NCI-H1436 treated with DMSO at 0.1 percent for 48 hours (cell line): ENCODE results near the gene MRPL9.
"Not testable (repeated sequence)": the region's sequence is repeated elsewhere in the genome, so short reads cannot be mapped to it uniquely, and the experiment has no call there.

Experiments used
- DNase-seq: peaks from one replicate; lab custom pipeline; 2025; lab: John Stamatoyannopoulos, UW

The MRPL9 gene

DNA sequence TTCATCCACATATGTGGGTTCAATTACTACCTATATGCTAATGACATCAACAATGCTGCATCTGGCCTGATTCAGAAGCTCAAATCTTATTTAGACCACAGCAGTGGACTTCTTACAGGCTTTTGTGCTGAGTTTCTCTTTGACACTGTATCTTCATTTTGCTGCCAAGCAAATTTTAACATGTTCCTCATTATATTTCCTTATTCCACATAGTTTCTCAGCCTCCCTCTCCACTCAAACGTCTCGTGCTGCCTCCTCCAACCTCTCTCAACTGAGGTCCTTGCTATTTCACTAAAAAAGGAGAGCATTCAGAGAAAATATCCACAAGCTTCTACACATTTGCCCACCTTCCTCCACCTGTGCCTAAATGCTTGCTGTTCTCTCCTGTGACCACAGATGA is 20.5 kb upstream of the MRPL9 start:
- no peak for DNase-seq

DNA sequence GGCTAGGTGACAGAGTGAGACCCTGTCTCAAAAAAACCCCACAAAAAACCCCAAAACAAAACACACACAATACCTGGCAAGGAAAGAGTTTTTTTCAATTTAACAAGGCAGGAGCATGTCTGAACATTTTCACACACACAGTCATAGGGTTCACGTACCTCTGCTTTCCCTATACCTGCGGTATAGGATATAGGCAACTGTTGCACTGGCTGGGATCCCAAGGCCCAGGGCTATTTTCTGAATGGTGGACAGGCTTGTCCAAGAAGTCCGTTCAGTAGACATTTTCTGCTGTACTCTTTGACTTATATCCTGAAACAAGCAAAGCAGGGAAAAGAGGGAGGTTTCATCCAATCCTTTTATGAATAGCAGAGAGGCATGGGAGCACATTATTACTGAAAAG is 19.4 kb upstream of the MRPL9 start:
- no peak for DNase-seq

DNA sequence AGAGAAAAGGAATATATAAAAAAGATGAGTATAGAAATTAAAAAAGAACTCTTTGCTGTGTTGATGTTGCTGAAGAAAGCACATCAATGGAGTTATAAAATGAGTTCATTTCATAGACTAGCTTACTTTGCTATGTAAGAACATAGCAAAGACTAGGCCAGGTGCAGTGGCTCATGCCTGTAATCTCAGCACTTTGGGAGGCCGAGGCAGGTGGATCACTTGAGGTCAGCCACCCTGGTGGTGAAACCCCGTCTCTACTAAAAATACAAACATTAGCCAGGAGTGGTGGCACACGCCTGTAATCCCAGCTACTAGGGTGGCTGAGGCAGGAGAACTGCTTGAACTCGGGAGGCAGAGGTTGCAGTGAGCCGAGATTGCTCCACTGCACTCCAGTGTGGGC is 18.7 kb upstream of the MRPL9 start:
- not testable (repeated sequence) for DNase-seq

DNA sequence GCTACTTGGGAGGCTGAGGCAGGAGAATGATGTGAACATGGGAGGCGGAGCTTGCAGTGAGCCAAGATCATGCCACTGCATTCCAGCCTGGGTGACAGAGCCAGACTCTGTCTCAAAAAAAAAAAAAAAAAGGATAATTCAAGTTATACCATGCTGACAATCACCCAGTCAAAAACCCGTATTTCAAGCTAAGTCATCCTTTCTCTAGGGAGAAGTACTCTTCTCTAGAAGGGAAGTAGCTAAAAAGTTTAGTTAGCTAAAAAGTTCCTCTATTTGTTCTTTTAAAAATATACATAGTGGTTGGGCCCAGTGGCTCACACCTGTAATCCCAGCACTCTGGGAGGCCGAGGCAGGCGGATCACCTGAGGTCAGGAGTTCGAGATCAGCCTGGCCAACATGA is 17.4 kb upstream of the MRPL9 start:
- not testable (repeated sequence) for DNase-seq

DNA sequence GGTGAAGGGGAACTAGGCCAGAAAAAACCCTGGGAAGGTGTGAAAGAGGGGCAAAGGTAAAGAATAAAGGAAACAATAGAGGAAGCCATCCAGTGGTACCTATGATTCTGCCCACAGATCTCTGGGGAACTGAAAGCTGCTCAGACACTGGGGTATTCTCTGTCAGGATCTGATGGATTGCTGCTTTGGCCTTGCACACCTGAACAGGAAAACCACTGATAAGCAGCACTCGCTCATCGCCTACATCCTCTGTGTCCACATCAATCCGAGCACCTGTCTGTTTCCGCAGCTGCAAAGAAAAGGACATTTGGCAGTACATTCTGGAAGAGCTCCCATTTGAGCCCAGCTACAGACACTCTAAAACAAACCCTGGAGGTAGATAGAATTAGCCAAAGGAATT is 16.6 kb upstream of the MRPL9 start:
- DNase-seq = no peak

DNA sequence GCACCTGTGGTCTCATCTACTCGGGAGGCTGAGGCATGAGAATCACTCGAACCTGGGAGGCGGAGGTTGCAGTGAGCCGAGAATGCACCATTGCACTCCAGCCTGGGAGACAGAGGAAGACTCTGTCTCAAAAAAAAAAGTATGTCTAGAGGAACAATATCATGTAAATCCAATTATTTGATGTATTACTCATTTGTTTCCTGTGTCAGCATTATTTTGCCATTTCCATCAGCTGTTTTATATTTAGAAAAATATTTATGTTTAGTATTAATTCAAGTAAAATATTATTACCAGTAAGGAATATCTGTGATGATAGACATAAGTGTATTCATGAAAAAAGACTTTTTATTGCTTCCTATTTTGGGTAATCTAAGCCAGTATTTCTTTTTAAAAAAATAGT is 14.0 kb upstream of the MRPL9 start:
- no peak for DNase-seq

DNA sequence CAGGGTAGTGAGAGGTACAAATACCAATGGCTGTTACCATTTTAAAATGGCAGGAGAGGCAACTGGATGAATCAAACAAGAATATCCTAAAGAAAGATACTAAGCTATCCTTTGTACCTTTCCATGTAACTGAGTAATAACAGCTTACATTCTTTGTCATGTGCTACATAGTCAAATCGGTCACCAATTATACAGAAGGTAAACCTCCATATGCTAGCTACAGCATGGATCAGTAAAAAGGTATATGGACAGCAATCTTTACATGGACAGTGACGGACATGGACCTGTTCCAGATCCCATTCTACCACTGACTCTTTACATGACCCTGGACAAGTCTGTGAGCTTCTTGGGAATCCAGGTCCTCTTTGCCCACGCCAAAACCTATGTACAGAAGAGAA is 13.4 kb upstream of the MRPL9 start:
- DNase-seq = no peak

DNA sequence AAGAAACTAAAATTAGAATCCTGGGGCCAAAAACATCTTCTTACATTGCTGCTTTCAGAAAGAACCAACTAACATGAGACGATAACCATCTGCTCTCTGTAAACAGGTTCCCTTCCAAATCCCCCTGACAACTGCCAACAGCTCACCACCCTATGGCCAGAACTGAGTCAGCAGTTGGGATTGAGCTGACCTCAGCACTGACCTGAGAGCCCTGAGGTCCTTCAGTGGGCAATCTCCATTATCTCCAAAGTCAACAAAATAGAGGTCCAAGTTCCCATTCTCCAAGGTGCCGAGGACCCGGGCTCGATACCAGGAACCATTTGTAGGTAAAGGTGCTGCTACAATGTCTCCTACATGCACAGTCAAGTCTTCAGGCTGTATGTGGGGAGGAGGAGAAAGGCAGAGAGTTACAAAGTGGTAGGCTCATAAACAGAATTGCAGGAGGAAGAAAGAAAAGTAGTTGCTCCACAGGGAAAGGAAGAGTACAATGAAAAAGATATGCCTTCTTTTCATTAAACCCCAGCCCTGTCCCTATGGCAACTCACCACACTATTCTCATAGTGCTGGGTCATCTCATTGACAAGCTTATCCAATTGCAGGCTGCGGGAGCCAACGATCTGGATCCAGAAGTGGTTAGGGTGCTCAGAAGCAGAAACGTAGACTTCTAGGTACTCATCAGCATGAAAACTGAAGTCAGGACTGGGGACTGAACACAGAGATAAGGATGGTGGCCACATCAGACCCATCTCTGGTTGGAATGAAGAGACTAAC is 12.8 kb upstream of the MRPL9 start:
- no peak for DNase-seq

DNA sequence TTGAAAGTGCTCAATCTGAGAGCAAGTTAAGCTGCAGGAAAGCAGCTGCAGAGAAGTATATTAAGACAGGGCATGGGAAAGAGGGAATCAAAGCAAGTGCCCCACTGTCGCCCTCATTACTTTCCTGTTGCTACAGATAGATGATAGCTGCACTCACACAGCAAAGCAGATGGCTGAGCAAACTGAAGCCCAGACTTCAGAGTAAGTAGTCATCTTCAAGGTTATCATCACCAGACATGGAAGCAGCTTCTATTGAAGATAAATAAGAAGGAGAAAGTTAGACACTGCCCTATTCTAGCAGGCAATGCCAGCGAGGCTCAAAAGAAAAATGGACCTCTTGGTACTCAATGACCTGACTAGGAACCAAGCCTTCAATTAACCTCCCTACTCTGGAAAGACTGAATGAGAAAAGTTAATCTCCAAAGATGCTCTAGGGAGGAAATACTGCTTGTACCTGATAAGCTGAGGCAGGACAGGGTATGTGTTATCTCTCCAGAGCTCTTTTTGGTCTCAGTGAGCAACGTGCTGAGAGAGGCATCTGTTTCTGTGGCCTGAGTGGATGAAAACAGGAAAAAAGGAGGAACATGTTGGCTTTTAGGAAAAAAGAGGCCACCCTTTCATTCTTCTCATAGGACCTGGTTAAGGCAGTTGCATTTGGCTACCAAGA is 11.1 kb upstream of the MRPL9 start:
- DNase-seq = no peak

DNA sequence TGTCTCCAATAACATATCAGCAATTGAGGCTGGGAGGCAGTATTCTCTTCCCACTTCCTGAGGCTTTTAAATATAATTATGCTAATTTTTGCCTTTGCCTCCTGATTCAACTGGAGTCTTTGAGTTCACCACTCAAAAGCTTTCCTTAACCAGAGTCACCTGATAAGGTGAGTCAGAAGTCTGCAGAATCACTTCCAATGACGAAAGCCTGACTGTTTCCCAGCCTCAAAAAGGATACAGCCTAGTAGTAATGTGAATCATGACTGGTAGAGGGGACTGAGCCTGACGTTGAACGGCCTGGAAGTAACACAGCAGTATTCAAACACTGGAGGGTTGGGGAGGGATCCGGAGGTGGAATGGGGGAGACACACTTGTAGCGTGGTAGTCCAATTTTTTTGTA is 10.4 kb upstream of the MRPL9 start:
- DNase-seq = no peak

DNA sequence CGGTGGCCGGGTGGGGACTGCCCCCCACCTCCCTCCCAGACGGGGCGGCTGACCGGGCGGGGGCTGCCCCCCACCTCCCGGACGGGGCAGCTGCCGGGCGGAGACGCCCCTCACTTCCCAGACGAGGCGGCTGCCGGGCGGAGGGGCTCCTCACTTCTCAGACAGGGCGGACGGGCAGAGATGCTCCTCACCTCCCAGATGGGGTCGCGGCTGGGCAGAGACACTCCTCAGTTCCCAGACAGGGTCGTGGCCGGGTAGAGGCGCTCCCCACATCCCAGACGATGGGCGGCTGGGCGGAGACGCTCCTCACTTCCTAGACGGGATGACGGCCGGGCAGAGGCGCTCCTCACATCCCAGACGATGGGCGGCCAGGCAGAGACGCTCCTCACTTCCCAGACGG is 6.0 kb upstream of the MRPL9 start:
- not testable (repeated sequence) for DNase-seq

DNA sequence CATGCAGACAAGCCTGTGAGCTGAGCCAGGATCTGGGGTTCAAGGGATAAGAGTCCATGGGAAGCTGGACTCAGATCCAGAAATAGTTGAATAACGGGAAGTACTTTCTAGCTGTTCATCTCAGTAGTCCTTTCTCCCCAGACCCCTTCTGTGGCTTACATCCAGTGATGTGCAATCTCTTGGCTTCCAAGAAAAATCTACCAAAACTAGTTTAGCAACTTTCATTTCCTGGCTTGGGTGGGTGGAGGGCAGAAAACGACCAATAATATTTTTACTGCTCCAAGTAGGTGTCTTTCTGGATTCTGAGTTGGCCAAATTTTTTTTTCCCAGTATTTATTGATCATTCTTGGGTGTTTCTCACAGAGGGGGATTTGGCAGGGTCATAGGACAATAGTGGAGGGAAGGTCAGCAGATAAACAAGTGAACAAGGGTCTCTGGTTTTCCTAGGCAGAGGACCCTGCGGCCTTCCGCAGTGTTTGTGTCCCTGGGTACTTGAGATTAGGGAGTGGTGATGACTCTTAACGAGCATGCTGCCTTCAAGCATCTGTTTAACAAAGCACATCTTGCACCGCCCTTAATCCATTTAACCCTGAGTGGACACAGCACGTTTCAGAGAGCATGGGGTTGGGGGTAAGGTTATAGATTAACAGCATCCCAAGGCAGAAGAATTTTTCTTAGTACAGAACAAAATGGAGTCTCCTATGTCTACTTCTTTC is 5.2 kb upstream of the MRPL9 start:
- not testable (repeated sequence) for DNase-seq

DNA sequence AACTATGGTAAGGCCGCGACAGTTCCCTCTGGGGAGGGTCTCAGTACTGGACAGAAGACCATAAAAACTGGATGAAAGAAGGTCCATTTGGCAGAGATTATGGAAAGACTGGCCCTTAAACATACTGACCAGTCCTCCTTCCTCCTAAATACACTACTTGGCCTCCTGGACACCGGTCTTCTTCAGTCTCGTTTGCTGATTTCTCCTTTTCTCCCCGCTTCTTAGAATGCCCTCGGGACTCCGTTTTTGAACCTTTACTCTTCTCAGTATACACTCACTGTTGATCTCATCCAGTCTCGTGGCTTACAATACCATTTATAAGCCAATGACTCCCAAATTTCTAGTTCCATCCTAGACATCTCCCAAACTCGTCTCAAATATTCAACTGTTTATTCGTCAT is 694 bp upstream of the MRPL9 start:
- DNase-seq = no peak

DNA sequence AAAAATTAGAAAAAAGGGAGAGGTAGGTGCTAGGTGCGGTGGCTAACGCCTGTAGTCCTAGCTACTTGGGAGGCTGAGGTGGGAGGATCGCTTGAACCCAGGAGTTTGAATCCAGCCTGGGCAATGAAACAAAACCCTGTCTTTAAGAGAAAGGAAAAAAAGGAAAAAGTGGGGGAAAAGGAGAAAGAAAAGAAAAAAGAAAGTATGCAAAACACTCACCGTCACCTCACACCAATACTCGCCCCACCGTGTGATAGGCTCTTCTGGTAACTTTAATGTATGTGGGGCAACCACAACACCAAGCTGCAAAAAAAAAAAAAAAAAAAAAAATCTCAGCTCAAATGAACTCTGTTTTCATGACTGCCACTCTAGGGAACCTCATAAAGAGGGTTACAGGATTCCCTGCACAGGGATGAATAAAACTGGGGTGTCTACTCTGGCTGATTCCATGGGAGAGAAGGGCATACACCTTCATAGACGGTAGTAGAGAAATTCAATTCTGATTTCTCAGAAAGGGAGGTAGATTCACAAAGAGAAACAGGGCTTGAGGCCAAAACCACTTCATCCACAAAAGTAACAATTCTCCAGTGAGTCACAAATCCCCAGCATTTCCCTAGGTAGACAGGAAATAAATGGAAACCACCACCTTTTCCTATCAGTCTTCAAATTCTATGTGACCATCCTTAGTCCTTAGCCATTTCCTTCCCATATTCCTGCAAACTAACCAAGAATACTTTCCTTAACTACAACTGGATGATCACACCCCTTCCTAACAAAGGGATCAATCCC is 2.5 kb downstream of the MRPL9 start:
- DNase-seq = no peak

DNA sequence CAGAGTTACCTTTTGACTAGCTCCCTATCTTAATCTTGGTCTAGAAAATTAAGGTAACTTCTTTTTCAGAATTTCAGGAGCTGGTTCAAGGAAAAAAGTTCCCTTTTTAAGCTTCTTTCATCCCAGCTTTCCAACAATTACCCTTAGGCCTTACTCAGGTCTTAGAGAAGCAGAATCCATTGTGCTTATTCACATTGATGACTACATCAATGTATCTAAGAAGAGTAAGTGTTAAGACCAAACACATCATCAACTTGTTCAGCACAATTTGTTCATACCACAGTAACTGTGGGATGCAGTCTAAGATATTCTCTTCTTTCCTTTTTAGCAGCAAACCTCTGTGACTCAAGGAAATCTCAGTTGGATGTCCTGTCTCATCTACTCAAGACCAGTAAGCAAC is 4.1 kb downstream of the MRPL9 start:
- no peak for DNase-seq

DNA sequence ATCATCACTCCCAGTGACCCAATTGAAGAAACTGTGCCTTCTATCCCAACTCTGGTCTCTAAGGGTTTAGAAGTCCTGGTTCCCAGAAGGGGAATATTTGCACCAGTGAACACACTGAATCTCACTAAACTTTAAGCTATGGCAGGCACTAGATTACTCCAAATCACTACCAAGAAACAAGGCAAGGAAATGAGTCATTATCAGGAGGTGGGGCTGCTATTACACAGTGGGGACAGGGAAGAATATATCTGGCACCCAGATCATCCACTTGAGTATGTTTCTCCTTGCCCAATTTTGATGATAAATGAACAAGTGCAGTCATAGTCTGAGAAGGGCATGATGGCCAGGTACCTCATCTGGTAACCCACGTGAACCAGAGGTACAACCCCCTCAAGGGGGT is 7.0 kb downstream of the MRPL9 start:
- DNase-seq = no peak

DNA sequence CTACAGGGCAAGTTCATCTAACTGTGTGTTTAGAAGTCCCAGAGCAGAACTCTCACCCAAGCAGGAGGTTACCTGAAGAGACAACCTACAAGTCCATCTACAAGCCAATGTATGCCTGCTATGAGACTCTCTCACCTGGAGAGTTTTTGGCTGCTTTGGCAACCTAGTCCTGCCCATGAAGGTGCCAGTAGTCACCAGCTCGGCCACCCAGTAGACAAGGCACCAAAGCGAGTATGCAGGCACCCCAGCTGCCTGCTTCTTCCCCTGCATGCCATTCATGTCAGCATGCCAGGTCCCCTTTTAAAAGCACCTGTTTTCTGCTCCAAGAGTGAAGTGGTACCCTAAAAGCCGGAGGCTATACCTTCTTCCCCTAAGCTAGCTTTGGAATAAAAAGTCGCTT is 21.8 kb downstream of the MRPL9 start:
- no peak for DNase-seq

DNA sequence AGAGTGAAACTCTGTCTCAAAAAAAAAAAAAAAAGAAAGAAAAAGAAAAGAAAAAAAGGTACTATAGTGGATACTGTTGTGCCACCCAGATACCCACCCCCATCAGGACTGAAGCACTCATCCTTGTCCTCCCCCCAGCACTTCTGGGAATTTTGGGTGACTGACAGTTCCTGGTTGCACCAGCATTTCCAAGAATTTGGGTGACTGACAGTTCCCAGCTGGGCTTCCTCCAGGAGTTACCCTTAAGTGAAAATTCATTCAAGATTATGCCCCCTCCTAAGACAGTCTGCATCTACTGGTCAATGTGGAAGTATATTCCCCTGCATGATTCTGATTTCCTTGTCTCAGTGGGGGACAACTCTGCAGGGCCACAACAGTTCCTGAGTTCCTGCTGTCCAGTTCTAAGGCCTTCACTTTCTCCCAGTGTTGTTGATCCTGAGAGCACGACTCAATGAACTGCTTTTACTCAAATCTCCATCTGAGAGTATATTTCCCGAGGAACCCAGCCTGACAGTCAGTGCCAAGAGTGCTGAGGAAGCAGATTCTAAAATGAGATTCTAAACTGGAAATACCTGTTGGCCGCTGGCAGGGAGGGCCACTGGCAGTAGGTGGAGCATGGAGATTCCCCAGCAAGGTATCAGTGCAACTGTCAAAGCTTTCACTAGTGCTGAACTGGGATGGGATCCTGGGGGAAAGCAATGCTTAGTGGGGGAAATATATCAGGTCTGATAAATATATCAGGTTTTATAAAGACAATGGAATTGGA is 23.5 kb downstream of the MRPL9 start:
- DNase-seq = no peak

DNA sequence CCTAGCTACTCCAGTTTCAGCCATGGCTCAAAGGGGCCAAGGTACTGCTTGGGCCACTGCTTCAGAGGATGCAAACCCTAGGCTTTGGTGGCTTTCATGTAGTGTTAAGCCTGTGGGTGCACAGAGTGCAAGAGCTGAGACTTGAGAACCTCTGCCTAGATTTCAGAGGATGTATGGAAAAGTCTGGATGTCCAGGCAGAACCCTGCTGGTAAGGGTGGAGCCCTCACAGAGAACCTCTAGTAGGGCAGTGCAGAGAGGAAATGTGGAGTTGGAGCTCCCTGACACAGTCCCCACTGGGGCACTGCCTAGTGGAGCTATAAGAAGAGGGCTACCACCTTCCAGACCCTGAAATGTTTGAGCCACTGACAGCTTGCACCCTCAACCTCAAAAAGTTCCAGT is 25.8 kb downstream of the MRPL9 start:
- DNase-seq = no peak

DNA sequence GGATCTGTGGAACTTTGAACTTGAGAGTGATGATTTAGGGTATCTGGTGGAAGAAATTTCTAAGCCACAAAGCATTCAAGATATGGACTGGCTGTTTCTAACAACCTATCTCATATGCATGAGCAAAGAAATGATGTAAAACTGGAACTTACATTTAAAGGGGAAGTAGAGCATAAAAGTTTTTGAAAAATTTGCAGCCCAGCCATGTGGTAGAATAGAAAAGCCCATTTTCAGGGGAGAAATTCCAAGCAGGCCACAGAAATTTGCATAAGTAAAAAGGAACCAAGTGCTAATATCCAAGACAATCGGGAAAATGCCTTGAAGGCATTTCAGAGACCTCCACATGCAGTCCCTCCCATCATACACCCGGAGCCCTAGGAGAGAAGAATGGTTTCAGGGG is 26.3 kb downstream of the MRPL9 start:
- DNase-seq = no peak

DNA sequence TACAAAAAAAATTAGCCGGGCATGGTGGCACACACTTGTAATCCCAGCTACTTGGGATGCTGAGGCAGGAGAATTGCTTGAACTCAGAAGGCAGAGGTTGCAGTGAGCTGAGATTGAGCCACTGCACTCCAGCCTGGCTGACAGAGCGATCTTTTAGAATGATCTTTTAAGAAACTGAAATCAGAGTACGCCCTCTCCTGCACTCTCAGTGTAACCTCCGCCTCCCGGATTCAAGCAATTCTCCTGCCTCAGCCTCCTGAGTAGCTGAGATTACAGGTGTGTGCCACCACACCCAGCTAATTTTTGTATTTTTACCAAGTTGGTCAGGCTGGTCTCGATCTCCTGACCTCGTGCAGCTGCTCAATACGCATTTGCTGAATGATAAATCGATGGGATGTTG is 29.3 kb downstream of the MRPL9 start:
- DNase-seq = not testable (repeated sequence)

DNA sequence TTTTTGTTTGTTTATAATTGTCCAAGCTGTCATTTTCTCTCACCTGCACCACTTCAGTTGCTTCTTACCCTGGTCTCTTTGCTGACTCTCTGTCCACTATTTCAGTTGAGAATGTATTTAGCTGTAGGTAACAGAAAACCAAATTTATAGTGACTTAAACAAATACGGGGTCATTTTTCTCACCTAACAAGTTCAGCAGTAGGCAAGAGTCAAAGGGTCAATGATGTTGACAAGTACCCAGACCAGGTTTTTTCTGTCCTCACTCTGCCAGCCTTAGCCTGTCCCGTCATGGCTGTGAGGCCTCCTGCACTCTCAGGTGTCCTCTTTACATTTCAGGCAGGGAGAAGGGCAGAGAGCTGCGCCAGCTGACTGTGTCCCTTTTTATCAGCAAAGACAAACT is 30.2 kb downstream of the MRPL9 start:
- DNase-seq = no peak
